GM12864 (cell line): ENCODE results near the gene ARMH1.

ENCODE experiments used
- DNase-seq: peaks from one replicate; pipeline ENCODE4 v3.0.0-alpha.2; 2011; ENCODE audit warnings: low read depth
- H3K4me3 ChIP-seq: 2 replicates; pipeline ENCODE4 v1.5.1; 2011; ENCODE audit warnings: mild to moderate bottlenecking, low read depth, low read length, control low read depth
- CTCF ChIP-seq: IDR thresholded peaks from 2 replicates; pipeline ENCODE4 v1.5.1; 2011; ENCODE audit warnings: low read depth, mild to moderate bottlenecking, moderate library complexity, low read length, control low read depth, inconsistent platforms; ENCODE audit errors: missing control alignments

ARMH1 gene

DNA sequence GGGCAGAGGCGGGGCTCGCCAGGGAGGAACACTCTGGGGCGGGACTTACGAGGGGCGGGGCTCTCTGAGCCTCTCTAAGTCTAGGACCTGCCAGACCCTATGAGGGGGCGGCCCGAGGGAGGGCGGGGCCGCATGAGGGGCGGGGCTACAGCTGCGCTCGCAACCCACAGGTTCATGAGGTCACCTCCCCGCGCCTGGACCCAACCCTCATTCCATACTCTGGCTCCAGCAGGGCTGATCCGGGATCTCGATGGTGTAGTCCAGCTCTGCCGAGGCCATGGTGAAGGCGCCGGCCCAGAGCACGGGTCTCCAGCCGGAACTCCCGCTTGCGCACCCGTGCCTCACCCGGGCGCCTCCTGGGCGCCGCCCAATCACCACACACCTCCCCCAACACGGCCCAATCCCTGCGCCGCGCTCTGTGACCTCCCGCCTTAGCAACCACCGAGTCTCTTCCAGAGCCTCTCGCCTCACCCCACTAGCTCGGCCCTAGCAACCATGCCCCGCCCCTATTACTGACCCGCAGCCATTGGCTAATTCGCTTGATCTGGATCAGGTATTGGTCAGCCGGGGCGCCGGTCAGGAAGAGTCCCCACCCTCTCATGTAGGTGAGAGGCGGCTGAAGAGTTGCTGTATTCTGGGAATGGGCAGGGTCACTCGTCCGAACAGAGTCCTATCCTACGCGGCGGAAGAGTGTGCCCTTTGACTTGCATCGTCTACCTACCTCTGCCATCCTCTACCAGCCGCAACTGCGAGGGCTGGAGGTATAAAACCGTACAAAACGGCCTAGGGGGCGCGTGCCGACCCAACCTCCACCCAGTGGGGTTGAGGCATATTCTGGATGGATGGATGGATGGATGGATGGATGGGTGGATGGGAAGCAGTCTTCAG is at the start of gene ARMH1, which contains the start of gene TMEM53:
ARMH1 (plus strand) TSS at position 602 of the 888 bp plus-strand sequence. CDS start 14,984 bp downstream, outside the sequence.
TMEM53 (minus strand) TSS at position 369 of the 888 bp plus-strand sequence; CDS start at position 279, 90 bp downstream.
- DNase-seq = peak; percentile 98
- peak within 1 kb of the TSS; percentile 83 for H3K4me3 ChIP-seq
- peak; percentile 19 for TF ChIP-seq CTCF

DNA sequence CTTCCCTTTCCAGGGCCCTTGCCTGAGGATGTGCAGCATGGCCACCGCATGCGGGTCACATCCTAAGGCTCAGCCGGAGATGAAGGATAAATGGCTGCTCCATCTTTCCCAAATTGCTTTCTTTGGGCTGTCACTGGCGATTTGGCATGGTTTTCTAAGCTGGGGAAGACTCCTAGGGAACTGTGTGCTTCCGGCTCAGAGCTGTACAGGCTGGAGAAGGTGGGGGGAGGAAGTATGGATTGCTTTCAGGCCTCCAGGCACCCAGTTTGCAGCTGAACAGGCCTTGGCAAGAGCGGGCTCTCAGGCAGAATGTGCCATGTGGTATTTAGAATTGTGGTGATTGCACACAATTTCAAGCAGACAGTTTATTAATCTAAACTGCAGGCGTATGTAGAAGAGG is 49.2 kb upstream of the ARMH1 start:
- DNase-seq = no peak
- H3K4me3 ChIP-seq = no peak overlapping the region
- TF ChIP-seq CTCF = no peak

GRCh38 chr1:44628962-44629756 is 45.4 kb upstream of the ARMH1 start:
- DNase-seq = no peak
- TF ChIP-seq CTCF = no peak
- H3K4me3 ChIP-seq = no peak overlapping the region

GRCh38 chr1:44630116-44630515 is 44.4 kb upstream of the ARMH1 start:
- no peak for TF ChIP-seq CTCF
- DNase-seq = no peak
- no peak overlapping the region for H3K4me3 ChIP-seq

DNA sequence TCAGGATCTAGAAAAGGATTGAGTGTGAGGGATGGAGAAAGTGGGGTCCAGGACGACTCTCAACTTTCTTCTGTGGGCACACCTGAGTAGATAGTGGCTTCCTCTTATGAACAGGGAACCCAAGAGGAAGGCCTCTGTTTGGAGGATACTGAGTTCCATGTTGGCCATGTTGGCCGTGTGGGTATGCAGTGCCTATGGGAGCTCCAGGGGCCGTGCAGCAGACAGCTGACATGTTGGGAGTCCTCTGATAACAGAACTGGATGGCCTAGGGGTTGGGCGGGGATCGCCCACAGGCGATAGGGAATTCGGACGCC is 43.2 kb upstream of the ARMH1 start:
- DNase-seq = no peak

More for the DNA sequence above, 43.2 kb upstream of the ARMH1 start:
- peak overlapping the region; percentile 76 for H3K4me3 ChIP-seq
- no peak for TF ChIP-seq CTCF
